Endothelial cell of umbilical vein (primary cell): ENCODE measurements around the gene ANKDD1A. TPM values are rescaled to one million over a fixed set of nuclear protein-coding genes. Genes with fewer than 3 reads are reported as not detected.

Experiments
- BruUV-seq: library from RNA; stranded (reverse); fragments of 400-500 nt; replicated peaks from 2 replicates; lab custom pipeline; 2021; lab: Mats Ljungman, UMichigan
- CTCF ChIA-PET: fragments of 300-600, 350-600 bp; sonication (Branson Sonifier 250); formaldehyde crosslinking; loops from one replicate; lab custom pipeline; 2021; ENCODE audit warnings: antibody characterized with exemption, inconsistent platforms; lab: Charles Lee
- POLR2A ChIA-PET: fragments of 300-600, 350-600 bp; sonication (Branson Sonifier 250); formaldehyde crosslinking; loops from one replicate; lab custom pipeline; 2021; ENCODE audit warnings: antibody characterized with exemption, inconsistent platforms; lab: Charles Lee
- DNase-seq: peaks from one replicate; pipeline ENCODE4 v3.0.0-alpha.2; 2011; ENCODE audit warnings: low read depth, low spot score
- FAIRE-seq: peaks from 2 replicates; lab custom pipeline; 2011; peaks lifted over from hg19 to GRCh38; lab: Jason Lieb, UNC
- H2AFZ ChIP-seq: 2 replicates; pipeline ENCODE4 v1.6.0; 2012; ENCODE audit warnings: low read depth, low read length, control low read depth, inconsistent platforms
- H3K27ac ChIP-seq: 2 replicates; pipeline ENCODE4 v1.5.1; 2011; ENCODE audit warnings: low read depth, mild to moderate bottlenecking, control low read depth, low read length, moderate library complexity; ENCODE audit not compliant: insufficient read depth
- H3K27me3 ChIP-seq, 2 experiments: 2 replicates each; pipeline versions ENCODE4 v1.6.0 to v1.6.1; 2011; ENCODE audit warnings: low read length in 2 of 2, mixed read lengths in 1 of 2; ENCODE audit not compliant: control insufficient read depth in 2 of 2, insufficient read depth in 2 of 2
- H3K36me3 ChIP-seq, 2 experiments: 2 replicates in 1 of 2; 3 replicates in 1 of 2; pipeline ENCODE4 v1.5.1; 2011; ENCODE audit warnings: low read length in 2 of 2, mild to moderate bottlenecking in 1 of 2, moderate library complexity in 1 of 2; ENCODE audit not compliant: control insufficient read depth in 2 of 2, insufficient read depth in 2 of 2; ENCODE audit errors: extremely low read depth in 1 of 2
- H3K4me1 ChIP-seq: 3 replicates; pipeline ENCODE4 v1.5.1; 2011; ENCODE audit warnings: mild to moderate bottlenecking, low read length; ENCODE audit not compliant: control insufficient read depth, insufficient read depth; ENCODE audit errors: extremely low read depth
- H3K4me2 ChIP-seq: 2 replicates; pipeline ENCODE4 v1.6.1; 2011; ENCODE audit warnings: low read length, control low read depth, mixed read lengths; ENCODE audit not compliant: insufficient read depth
- H3K4me3 ChIP-seq, 3 experiments: fragments of 200-600 bp in 1 of 3; sonication (generic), shearing (Covaris generic) in 1 of 3; replicated peaks in 1 of 3; 2 replicates each; pipeline ENCODE4 v1.5.1; 2011 to 2016; ENCODE audit warnings: control low read depth in 3 of 3, low read length in 3 of 3, mild to moderate bottlenecking in 2 of 3, inconsistent platforms in 1 of 3, low read depth in 1 of 3, moderate library complexity in 1 of 3; ENCODE audit not compliant: insufficient read depth in 1 of 3
- H3K79me2 ChIP-seq: 2 replicates; pipeline ENCODE4 v1.6.0; 2012; ENCODE audit warnings: low read length, inconsistent platforms; ENCODE audit not compliant: control insufficient read depth, insufficient read depth
- H3K9ac ChIP-seq: replicated peaks from 2 replicates; pipeline ENCODE3; 2011; ENCODE audit warnings: low read length, control low read depth; ENCODE audit not compliant: insufficient read depth; ENCODE audit errors: extremely low read depth
- H3K9me1 ChIP-seq: replicated peaks from 3 replicates; pipeline ENCODE4 v1.6.0; 2011; ENCODE audit warnings: mild to moderate bottlenecking, low read length; ENCODE audit not compliant: control insufficient read depth, insufficient read depth; ENCODE audit errors: extremely low read depth
- H3K9me3 ChIP-seq: replicated peaks from 2 replicates; pipeline ENCODE4 v1.5.1; 2012; ENCODE audit warnings: low read length, inconsistent platforms; ENCODE audit not compliant: control insufficient read depth, insufficient read depth
- H4K20me1 ChIP-seq: replicated peaks from 2 replicates; pipeline ENCODE3; 2011; ENCODE audit warnings: mild to moderate bottlenecking, low read length; ENCODE audit not compliant: control insufficient read depth, insufficient read depth; ENCODE audit errors: extremely low read depth
- EZH2 ChIP-seq: IDR thresholded peaks from 2 replicates; pipeline ENCODE4 v1.6.1; 2012; ENCODE audit warnings: borderline replicate concordance, low read depth, mild to moderate bottlenecking, moderate library complexity, low read length, inconsistent platforms; ENCODE audit not compliant: severe bottlenecking
- FOS ChIP-seq: IDR thresholded peaks from 2 replicates; pipeline ENCODE4 v1.6.1; 2011; ENCODE audit warnings: mild to moderate bottlenecking, low read length, moderate library complexity, borderline replicate concordance; ENCODE audit not compliant: insufficient read depth
- GATA2 ChIP-seq: IDR thresholded peaks from 2 replicates; pipeline ENCODE4 v1.7.0; 2011; ENCODE audit warnings: low read depth, mild to moderate bottlenecking, moderate library complexity, mixed read lengths, low read length; ENCODE audit not compliant: insufficient read length, insufficient read depth
- JUN ChIP-seq: IDR thresholded peaks from 2 replicates; pipeline ENCODE4 v1.6.1; 2011; ENCODE audit warnings: borderline replicate concordance, low read depth; ENCODE audit not compliant: insufficient read length, insufficient read depth
- MYC ChIP-seq: IDR thresholded peaks from one replicate; pipeline ENCODE4 v1.6.1; 2011; ENCODE audit warnings: mild to moderate bottlenecking, low read depth, low read length
- POLR2A ChIP-seq: IDR thresholded peaks from 2 replicates; pipeline ENCODE4 v1.6.1; 2012; ENCODE audit warnings: low read depth, mild to moderate bottlenecking, control low read depth, low read length
- POLR2AphosphoS5 ChIP-seq: IDR thresholded peaks from 2 replicates; pipeline ENCODE4 v1.6.1; 2012; ENCODE audit warnings: low read depth, mild to moderate bottlenecking, control low read depth, low read length, moderate library complexity; ENCODE audit not compliant: insufficient read depth
- dilution Hi-C: fragments of 300-500 bp; cut with MboI; formaldehyde crosslinking; loops from one replicate; pipeline ENCODE4 v1.15.0; 2019; ENCODE audit warnings: low sequenced_read_pairs; ENCODE audit not compliant: extremely low pct_ligation_motif_present
- intact Hi-C: fragments of 100-400 bp; cut with micrococcal nuclease; formaldehyde crosslinking; loops from one replicate; pipeline ENCODE4 v1.10.0; 2022
- polyA plus RNA-seq, 4 experiments: library from polyadenylated mRNA; depleted of rRNA in 3 of 4; stranded (reverse) in 3 of 4; unstranded in 1 of 4; fragments of >200 nt; gene quantifications; 2 replicates each; pipeline versions ENCODE4 v1.2.1 to v1.2.3, GENCODE V29; 2011 to 2012; ENCODE audit warnings: missing spikeins in 1 of 4
- total RNA-seq: library from RNA; stranded (reverse); gene quantifications from 2 replicates; pipeline ENCODE4 v1.2.3, GENCODE V29; 2021
- TF ChIP-seq, protein P1 (sequence below), 2 donors: IDR thresholded peaks; 1 replicate in 1 of 2; 2 replicates in 1 of 2; pipeline ENCODE4 v1.5.1; 2011; ENCODE audit warnings: low read length in 2 of 2, mild to moderate bottlenecking in 2 of 2, moderate library complexity in 2 of 2, control low read depth in 1 of 2, inconsistent platforms in 1 of 2, low read depth in 1 of 2; ENCODE audit not compliant: insufficient read depth in 1 of 2; ENCODE audit errors: extremely low read depth in 1 of 2
- TF ChIP-seq, protein P2 (sequence below): IDR thresholded peaks from 2 replicates; pipeline ENCODE4 v1.6.1; 2011; ENCODE audit not compliant: insufficient read depth, insufficient read length

Gene ANKDD1A
- total and polyA plus RNA-seq, 2 donors (not counting 3 experiments of a cell fraction or from before 2014, with no cell fraction given) = 2.0 to 2.4 TPM

DNA sequence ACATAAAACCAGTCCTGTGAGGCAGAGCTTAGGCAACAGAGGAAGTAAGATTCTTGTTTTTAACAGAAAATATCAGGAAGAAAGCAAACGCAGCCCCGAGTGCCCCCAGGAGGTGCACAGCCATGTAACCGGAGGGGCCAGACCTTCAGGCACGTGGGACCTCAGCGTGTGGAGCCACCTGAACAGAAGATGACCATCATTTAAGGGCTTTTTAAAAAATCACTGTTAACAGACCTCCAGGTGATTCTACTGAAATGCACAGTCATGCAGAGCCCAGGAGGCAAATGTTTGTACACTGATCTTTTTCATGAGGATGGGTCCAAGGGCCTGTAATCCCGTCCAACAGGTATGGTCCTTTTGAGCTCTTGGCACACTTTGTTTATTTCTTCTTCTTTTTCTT, 39.2 kb downstream of the ANKDD1A start:
- POLR2A ChIA-PET = no interaction called here
- peak; percentile 12 for FAIRE-seq

DNA sequence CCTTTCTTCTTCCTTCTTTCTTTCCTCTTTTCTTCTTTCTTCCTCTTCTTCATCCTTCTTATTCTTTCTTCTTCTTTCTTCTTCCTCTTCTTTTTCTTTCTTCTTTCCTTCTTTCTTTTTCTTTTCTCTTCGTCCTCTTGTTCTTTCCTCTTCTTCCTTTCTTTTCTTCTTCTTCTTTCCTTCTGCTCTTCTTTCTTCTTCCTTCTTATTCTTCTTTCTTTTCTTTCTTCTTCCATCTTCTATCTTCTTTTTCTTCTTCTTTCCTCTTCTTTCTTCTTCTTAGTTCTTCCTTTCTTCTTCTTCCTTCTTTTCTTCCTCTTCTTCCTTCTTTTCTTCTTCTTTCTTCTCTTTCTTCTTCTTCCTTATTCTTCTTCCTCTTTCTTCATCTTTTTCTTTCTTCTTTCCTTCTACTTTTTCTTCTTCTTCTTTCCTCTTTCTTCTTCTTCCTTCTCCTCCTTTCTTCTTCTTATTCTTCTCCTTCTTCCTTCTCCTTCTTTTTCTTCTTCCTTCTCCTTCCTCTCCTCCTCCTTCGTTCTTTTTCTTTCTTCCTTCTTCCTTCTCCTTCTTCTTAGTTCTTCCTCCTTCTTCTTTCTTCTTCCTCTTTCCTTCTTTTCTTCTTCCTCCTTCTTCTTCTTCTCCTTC, 40.2 kb downstream of the ANKDD1A start:
- H3K4me2 ChIP-seq = no peak overlapping the region
- FAIRE-seq (no peak), DNase-seq (no peak)
- no peaks in the 10 kb centered on the region for H3K27me3 ChIP-seq
- intact Hi-C loops (no loop called here), dilution Hi-C loops (no loop called here)
- H3K4me1 ChIP-seq = no peaks in the 10 kb centered on the region
- H3K36me3 ChIP-seq = peaks cover 0 to 5% of the 10 kb centered on the region in 2 experiments
- H3K4me3 ChIP-seq = no peak overlapping the region
- no peaks in the 10 kb centered on the region for H3K79me2 ChIP-seq
- no peak overlapping the region for H3K27ac ChIP-seq
- H3K9ac ChIP-seq = no peak overlapping the region
- TF ChIP-seq POLR2AphosphoS5 (no peak), FOS (no peak), GATA2 (no peak), MYC (no peak), POLR2A (no peak), JUN (no peak), EZH2 (no peak)
- TF ChIP-seq, protein P1, sequence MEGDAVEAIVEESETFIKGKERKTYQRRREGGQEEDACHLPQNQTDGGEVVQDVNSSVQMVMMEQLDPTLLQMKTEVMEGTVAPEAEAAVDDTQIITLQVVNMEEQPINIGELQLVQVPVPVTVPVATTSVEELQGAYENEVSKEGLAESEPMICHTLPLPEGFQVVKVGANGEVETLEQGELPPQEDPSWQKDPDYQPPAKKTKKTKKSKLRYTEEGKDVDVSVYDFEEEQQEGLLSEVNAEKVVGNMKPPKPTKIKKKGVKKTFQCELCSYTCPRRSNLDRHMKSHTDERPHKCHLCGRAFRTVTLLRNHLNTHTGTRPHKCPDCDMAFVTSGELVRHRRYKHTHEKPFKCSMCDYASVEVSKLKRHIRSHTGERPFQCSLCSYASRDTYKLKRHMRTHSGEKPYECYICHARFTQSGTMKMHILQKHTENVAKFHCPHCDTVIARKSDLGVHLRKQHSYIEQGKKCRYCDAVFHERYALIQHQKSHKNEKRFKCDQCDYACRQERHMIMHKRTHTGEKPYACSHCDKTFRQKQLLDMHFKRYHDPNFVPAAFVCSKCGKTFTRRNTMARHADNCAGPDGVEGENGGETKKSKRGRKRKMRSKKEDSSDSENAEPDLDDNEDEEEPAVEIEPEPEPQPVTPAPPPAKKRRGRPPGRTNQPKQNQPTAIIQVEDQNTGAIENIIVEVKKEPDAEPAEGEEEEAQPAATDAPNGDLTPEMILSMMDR (IDR thresholded peaks at IDR 0.05; ENCODE audit: extremely low read depth in 1 of 2, insufficient read depth in 1 of 2, low read depth in 1 of 2, low read length in 2 of 2) = no peak
- TF ChIP-seq, protein P2, sequence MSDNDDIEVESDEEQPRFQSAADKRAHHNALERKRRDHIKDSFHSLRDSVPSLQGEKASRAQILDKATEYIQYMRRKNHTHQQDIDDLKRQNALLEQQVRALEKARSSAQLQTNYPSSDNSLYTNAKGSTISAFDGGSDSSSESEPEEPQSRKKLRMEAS = no peak
- ChIA-PET CTCF (no interaction called here), POLR2A (no interaction called here)
- BruUV-seq = no TSS peak
- H4K20me1 ChIP-seq = no peaks in the 10 kb centered on the region
- no peaks in the 10 kb centered on the region for H3K9me3 ChIP-seq
- H2AFZ ChIP-seq = no peak overlapping the region
- H3K9me1 ChIP-seq = no peaks in the 10 kb centered on the region

More for the DNA sequence above, 39.2 kb downstream of the ANKDD1A start:
- Histone ChIP-seq H3K79me2 (no peaks in the 10 kb centered on the region), H3K27me3 (no peaks in the 10 kb centered on the region), H3K9me3 (no peaks in the 10 kb centered on the region), H3K36me3 (peaks cover 0 to 2% of the 10 kb centered on the region in 2 experiments), H3K4me1 (no peaks in the 10 kb centered on the region), H3K9me1 (no peaks in the 10 kb centered on the region), H3K9ac (no peak overlapping the region), H3K4me3 (no peak overlapping the region), H3K27ac (no peak overlapping the region), H3K4me2 (no peak overlapping the region), H2AFZ (no peak overlapping the region), H4K20me1 (no peaks in the 10 kb centered on the region)
- dilution Hi-C loops (no loop called here), intact Hi-C loops (no loop called here)
- no peak for TF ChIP-seq POLR2A
- BruUV-seq = no TSS peak
- CTCF ChIA-PET = interaction anchor here (0.6 to 1.5 kb wide), 2 partner anchors 141 to 143 kb away, joined by 3 to 4 read pairs; no protein-coding TSS in a partner anchor
- no peak for DNase-seq
